ENCODE measurements around the gene CDH4. TPM values are rescaled to one million over a fixed set of nuclear protein-coding genes. Genes with fewer than 3 reads are reported as not detected.

CDH4 gene
- total and polyA plus RNA-seq, 2 donors (not counting 1 experiment from before 2014, with no cell fraction given): not detected

GRCh38 chr20:61679473-61679872, 427.4 kb downstream of the CDH4 start:
- no peaks in the 10 kb centered on the region for H3K27me3 ChIP-seq (replicated peaks in 1 of 4; ENCODE audit: control extremely low read depth in 1 of 4, control insufficient read depth in 3 of 4, insufficient read depth in 4 of 4, low read length in 3 of 4)
- ChIA-PET POLR2A (no interaction called here), CTCF (no interaction called here)
- Mint-ChIP-seq H3K9me3 (ENCODE audit: insufficient read depth) (peaks cover 3% of the 10 kb centered on the region), H3K4me1 (no peaks in the 10 kb centered on the region), H3K4me3 (no peak overlapping the region), H3K27me3 (no peaks in the 10 kb centered on the region), H3K27ac (no peak overlapping the region)
- no peaks in the 10 kb centered on the region for H3K79me2 ChIP-seq (ENCODE audit: control insufficient read depth, insufficient read depth, low read length)
- DNase-seq: no peak
- ATAC-seq (ENCODE audit: low read depth): no peak
- H3K36me3 ChIP-seq (replicated peaks in 1 of 2; ENCODE audit: control extremely low read depth in 1 of 2, control insufficient read depth in 1 of 2, extremely low read depth in 1 of 2, insufficient read depth in 2 of 2, low read length in 1 of 2): no peaks in the 10 kb centered on the region
- H3K4me1 ChIP-seq (ENCODE audit: control insufficient read depth in 2 of 2, insufficient read depth in 2 of 2, low read length in 2 of 2): no peaks in the 10 kb centered on the region
- H3K4me3 ChIP-seq (ENCODE audit: control extremely low read depth in 1 of 5, extremely low read depth in 1 of 5, insufficient read depth in 1 of 5, low read depth in 2 of 5, low read length in 4 of 5): no peak overlapping the region
- H3K9ac ChIP-seq (ENCODE audit: low read length): no peak overlapping the region
- TF ChIP-seq EZH2 (IDR thresholded peaks at IDR 0.05; ENCODE audit: borderline replicate concordance, insufficient read depth, low read depth, low read length, poor library complexity, severe bottlenecking): no peak
- no peak for TF ChIP-seq CTCF (IDR thresholded peaks at IDR 0.05)
- no peak overlapping the region for H3K4me2 ChIP-seq (replicated peaks; ENCODE audit: low read depth, low read length, poor library complexity, severe bottlenecking)
- no peak overlapping the region for H2AFZ ChIP-seq (ENCODE audit: insufficient read depth, low read depth, low read length, poor library complexity, severe bottlenecking)
- intact Hi-C loops (cut with micrococcal nuclease): no loop called here
- no peaks in the 10 kb centered on the region for H4K20me1 ChIP-seq (ENCODE audit: control insufficient read depth, insufficient read depth, low read length, poor library complexity, severe bottlenecking)
- no peak overlapping the region for H3K27ac ChIP-seq (ENCODE audit: low read length in 2 of 2)
- 96% methylated on average over 10 of the region's 10 CpGs for WGBS (ENCODE audit: insufficient coverage)
- peaks cover 0 to 22% (median 0%) of the 10 kb centered on the region in 3 donors for H3K9me3 ChIP-seq (ENCODE audit: control extremely low read depth in 1 of 3, control insufficient read depth in 2 of 3, insufficient read depth in 1 of 3, low read length in 2 of 3)

- no peaks in the 10 kb centered on the region for H4K20me1 ChIP-seq (ENCODE audit: control insufficient read depth, insufficient read depth, low read length, poor library complexity, severe bottlenecking)
- ATAC-seq (ENCODE audit: low read depth) (no peak), DNase-seq (no peak)
- H3K4me3 Mint-ChIP-seq: no peak overlapping the region
- peaks cover 0 to 22% (median 0%) of the 10 kb centered on the region in 3 donors for H3K9me3 ChIP-seq (ENCODE audit: control extremely low read depth in 1 of 3, control insufficient read depth in 2 of 3, insufficient read depth in 1 of 3, low read length in 2 of 3)
- no peak overlapping the region for H3K4me2 ChIP-seq (replicated peaks; ENCODE audit: low read depth, low read length, poor library complexity, severe bottlenecking)
- no peaks in the 10 kb centered on the region for H3K79me2 ChIP-seq (ENCODE audit: control insufficient read depth, insufficient read depth, low read length)
- 91% methylated on average over 7 of the region's 7 CpGs for WGBS (ENCODE audit: insufficient coverage)
- POLR2A ChIA-PET: no interaction called here
- H3K27ac Mint-ChIP-seq: no peak overlapping the region
- no peaks in the 10 kb centered on the region for H3K36me3 ChIP-seq (replicated peaks in 1 of 2; ENCODE audit: control extremely low read depth in 1 of 2, control insufficient read depth in 1 of 2, extremely low read depth in 1 of 2, insufficient read depth in 2 of 2, low read length in 1 of 2)
- H2AFZ ChIP-seq (ENCODE audit: insufficient read depth, low read depth, low read length, poor library complexity, severe bottlenecking): no peak overlapping the region
- no peaks in the 10 kb centered on the region for H3K4me1 ChIP-seq (ENCODE audit: control insufficient read depth in 2 of 2, insufficient read depth in 2 of 2, low read length in 2 of 2)
- no peak overlapping the region for H3K27ac ChIP-seq (ENCODE audit: low read length in 2 of 2)
- intact Hi-C loops (cut with micrococcal nuclease): no loop called here
- peaks cover 3% of the 10 kb centered on the region for H3K9me3 Mint-ChIP-seq (ENCODE audit: insufficient read depth)
- no peaks in the 10 kb centered on the region for H3K27me3 Mint-ChIP-seq
- no peaks in the 10 kb centered on the region for H3K4me1 Mint-ChIP-seq
- CTCF ChIA-PET: no interaction called here
- H3K4me3 ChIP-seq (ENCODE audit: control extremely low read depth in 1 of 5, extremely low read depth in 1 of 5, insufficient read depth in 1 of 5, low read depth in 2 of 5, low read length in 4 of 5): no peak overlapping the region
- TF ChIP-seq EZH2 (IDR thresholded peaks at IDR 0.05; ENCODE audit: borderline replicate concordance, insufficient read depth, low read depth, low read length, poor library complexity, severe bottlenecking) (no peak), CTCF (IDR thresholded peaks at IDR 0.05) (no peak)
- H3K27me3 ChIP-seq (replicated peaks in 1 of 4; ENCODE audit: control extremely low read depth in 1 of 4, control insufficient read depth in 3 of 4, insufficient read depth in 4 of 4, low read length in 3 of 4): no peaks in the 10 kb centered on the region
- H3K9ac ChIP-seq (ENCODE audit: low read length): no peak overlapping the region
Observed at GRCh38 chr20:61680096-61680495, 428.0 kb downstream of the CDH4 start.

Measured in B cell (primary cell).